ENCODE results near the gene FAM13C.

The FAM13C gene

DNA sequence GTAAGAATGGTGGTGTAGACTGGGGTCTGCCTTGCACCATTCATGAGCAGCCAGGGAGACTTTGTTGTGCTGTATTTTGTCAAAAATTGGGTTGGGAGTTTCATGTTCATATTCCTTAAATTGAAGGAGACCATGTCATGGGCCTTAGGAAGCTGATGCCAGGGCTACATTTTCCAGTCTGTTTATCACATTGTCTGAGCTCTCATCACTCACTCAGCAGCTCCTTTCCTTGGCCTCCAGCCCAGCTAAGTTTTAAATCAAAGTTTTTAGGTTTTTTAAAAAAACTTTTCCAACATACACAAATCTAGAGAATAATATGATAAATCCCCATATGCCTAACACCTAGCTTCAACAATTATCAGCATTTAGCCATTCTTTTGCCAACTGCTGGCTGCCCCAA lies 12.6 kb upstream of the FAM13C start:
- TF ChIP-seq, protein P1, sequence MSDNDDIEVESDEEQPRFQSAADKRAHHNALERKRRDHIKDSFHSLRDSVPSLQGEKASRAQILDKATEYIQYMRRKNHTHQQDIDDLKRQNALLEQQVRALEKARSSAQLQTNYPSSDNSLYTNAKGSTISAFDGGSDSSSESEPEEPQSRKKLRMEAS (IDR thresholded peaks at IDR 0.05) = no peak
- TF ChIP-seq CREB1 (IDR thresholded peaks at IDR 0.05; ENCODE audit: low read depth) (no peak), ZBTB7A (IDR thresholded peaks at IDR 0.05; ENCODE audit: low read depth) (no peak), EP300 (IDR thresholded peaks at IDR 0.05; ENCODE audit: borderline replicate concordance) (no peak), EGR1 (IDR thresholded peaks at IDR 0.05) (no peak), FOXM1 (IDR thresholded peaks at IDR 0.05; ENCODE audit: borderline replicate concordance, low read depth) (no peak), NFIC (IDR thresholded peaks at IDR 0.05) (no peak), CEBPB (IDR thresholded peaks at IDR 0.05) (no peak), TAF1 (IDR thresholded peaks at IDR 0.05; ENCODE audit: low read depth) (no peak), RAD21 (IDR thresholded peaks at IDR 0.05; ENCODE audit: low read depth) (no peak)
- TF ChIP-seq, protein P2, sequence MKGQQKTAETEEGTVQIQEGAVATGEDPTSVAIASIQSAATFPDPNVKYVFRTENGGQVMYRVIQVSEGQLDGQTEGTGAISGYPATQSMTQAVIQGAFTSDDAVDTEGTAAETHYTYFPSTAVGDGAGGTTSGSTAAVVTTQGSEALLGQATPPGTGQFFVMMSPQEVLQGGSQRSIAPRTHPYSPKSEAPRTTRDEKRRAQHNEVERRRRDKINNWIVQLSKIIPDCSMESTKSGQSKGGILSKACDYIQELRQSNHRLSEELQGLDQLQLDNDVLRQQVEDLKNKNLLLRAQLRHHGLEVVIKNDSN (IDR thresholded peaks at IDR 0.05) = no peak

DNA sequence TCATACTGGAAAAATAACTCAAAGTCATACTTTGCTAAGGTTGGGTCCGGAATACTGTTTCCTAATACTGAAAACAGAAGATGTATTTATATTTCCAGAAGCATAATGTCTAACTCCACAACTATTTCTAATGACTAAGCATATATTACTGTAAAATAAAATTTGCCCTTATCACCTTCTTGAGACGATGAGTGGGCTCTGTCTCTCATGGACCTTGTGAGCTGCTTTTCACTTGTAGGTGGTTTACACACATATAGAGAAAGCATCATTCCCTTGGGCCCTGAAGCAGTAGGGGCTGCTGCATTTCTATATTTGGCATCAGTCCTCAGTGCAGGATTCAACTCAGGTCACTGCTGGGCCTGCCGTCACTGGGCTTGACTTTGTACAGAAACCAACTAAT lies 10.7 kb upstream of the FAM13C start:
- no peak for TF ChIP-seq EGR1 (IDR thresholded peaks at IDR 0.05)
- TF ChIP-seq ZBTB7A (IDR thresholded peaks at IDR 0.05; ENCODE audit: low read depth) = no peak
- TF ChIP-seq, protein P2 (IDR thresholded peaks at IDR 0.05) = no peak
- no peak for TF ChIP-seq FOXM1 (IDR thresholded peaks at IDR 0.05; ENCODE audit: borderline replicate concordance, low read depth)
- no peak for TF ChIP-seq TAF1 (IDR thresholded peaks at IDR 0.05; ENCODE audit: low read depth)
- no peak for TF ChIP-seq EP300 (IDR thresholded peaks at IDR 0.05; ENCODE audit: borderline replicate concordance)
- no peak for TF ChIP-seq NFIC (IDR thresholded peaks at IDR 0.05)
- no peak for TF ChIP-seq CREB1 (IDR thresholded peaks at IDR 0.05; ENCODE audit: low read depth)

DNA sequence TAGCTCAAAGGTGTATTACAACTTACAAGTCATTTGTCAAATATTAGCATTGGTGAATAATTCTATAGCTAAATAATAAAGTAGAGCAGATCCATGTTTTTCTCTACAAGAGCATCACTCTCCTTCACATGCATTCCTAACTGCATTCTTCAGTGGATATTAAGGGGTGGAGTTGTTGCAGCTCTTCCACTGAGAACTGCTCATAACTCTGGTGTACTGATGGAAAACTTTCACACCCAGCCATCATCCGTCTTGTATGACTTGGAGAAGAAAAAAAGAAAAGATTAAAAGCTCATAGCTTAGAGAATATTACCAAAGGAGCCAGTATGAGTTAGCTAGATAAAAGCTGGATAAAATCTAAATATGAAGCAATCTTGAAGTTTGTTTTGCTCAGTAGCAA lies 10.2 kb upstream of the FAM13C start:
- TF ChIP-seq ZBTB7A (IDR thresholded peaks at IDR 0.05; ENCODE audit: low read depth) = no peak
- TF ChIP-seq RAD21 (IDR thresholded peaks at IDR 0.05; ENCODE audit: low read depth) = no peak

DNA sequence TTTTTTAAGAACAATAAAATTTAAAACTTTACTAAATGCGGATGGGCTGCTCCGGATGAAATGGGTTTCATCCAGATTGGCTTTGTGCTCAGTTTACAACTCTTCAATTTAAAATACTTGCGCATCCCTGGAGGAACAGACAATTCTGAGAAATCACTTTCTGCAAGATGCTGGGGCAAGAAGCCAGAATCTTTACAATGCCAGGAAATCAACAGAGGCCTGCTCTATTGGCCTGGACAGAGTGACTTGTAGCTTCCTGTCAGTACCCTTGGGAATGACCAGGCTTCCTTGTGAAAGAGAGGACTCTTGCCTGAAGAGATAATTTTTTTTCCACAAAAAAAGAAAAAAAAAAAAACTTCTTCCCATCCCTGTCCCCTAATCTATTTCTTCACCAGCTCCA lies 3.9 kb upstream of the FAM13C start:
- TF ChIP-seq, protein P3, sequence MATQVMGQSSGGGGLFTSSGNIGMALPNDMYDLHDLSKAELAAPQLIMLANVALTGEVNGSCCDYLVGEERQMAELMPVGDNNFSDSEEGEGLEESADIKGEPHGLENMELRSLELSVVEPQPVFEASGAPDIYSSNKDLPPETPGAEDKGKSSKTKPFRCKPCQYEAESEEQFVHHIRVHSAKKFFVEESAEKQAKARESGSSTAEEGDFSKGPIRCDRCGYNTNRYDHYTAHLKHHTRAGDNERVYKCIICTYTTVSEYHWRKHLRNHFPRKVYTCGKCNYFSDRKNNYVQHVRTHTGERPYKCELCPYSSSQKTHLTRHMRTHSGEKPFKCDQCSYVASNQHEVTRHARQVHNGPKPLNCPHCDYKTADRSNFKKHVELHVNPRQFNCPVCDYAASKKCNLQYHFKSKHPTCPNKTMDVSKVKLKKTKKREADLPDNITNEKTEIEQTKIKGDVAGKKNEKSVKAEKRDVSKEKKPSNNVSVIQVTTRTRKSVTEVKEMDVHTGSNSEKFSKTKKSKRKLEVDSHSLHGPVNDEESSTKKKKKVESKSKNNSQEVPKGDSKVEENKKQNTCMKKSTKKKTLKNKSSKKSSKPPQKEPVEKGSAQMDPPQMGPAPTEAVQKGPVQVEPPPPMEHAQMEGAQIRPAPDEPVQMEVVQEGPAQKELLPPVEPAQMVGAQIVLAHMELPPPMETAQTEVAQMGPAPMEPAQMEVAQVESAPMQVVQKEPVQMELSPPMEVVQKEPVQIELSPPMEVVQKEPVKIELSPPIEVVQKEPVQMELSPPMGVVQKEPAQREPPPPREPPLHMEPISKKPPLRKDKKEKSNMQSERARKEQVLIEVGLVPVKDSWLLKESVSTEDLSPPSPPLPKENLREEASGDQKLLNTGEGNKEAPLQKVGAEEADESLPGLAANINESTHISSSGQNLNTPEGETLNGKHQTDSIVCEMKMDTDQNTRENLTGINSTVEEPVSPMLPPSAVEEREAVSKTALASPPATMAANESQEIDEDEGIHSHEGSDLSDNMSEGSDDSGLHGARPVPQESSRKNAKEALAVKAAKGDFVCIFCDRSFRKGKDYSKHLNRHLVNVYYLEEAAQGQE (IDR thresholded peaks at IDR 0.05; ENCODE audit: low read depth) = no peak
- no peak for TF ChIP-seq CREB1 (IDR thresholded peaks at IDR 0.05; ENCODE audit: low read depth)
- TF ChIP-seq, protein P1 (IDR thresholded peaks at IDR 0.05) = no peak
- TF ChIP-seq TEAD4 (IDR thresholded peaks at IDR 0.05) = no peak
- no peak for TF ChIP-seq TAF1 (IDR thresholded peaks at IDR 0.05; ENCODE audit: low read depth)
- TF ChIP-seq, protein P2 (IDR thresholded peaks at IDR 0.05) = no peak
- no peak for TF ChIP-seq EP300 (IDR thresholded peaks at IDR 0.05; ENCODE audit: borderline replicate concordance)
- no peak for TF ChIP-seq ZBTB7A (IDR thresholded peaks at IDR 0.05; ENCODE audit: low read depth)
- TF ChIP-seq YY1 (IDR thresholded peaks at IDR 0.05; ENCODE audit: low read depth) = no peak
- TF ChIP-seq TCF12 (IDR thresholded peaks at IDR 0.05; ENCODE audit: low read depth) = no peak
- TF ChIP-seq RAD21 (IDR thresholded peaks at IDR 0.05; ENCODE audit: low read depth) = no peak
- TF ChIP-seq CEBPB (IDR thresholded peaks at IDR 0.05) = no peak
- TF ChIP-seq FOXM1 (IDR thresholded peaks at IDR 0.05; ENCODE audit: borderline replicate concordance, low read depth) = no peak
- no peak for TF ChIP-seq EGR1 (IDR thresholded peaks at IDR 0.05)
- no peak for TF ChIP-seq NFIC (IDR thresholded peaks at IDR 0.05)

DNA sequence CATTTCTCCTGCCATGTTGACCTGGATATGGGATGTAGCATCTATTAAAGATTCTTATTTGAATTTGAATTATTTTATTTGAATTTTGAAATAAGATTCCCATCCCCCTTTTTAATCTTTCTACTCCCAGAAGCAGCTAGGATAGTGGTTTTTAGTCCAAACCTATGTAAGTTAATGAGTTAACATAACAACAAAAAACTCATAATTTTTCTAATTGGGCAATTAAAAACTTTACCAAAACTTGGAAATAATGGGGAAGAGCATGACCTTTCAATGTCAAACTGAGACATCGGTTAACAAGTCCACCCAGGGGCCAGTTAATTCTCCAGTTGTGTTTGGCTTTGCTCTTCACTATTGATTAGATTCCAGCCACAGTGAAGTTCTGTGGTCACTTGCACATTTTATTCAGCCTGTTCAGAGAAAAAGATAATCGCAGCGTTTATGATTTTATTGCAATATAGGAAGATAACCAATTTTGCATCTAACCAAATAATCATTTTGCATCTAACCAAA lies 1.2 kb upstream of the FAM13C start:
- TF ChIP-seq RAD21 (IDR thresholded peaks at IDR 0.05; ENCODE audit: low read depth) (no peak), ZBTB7A (IDR thresholded peaks at IDR 0.05; ENCODE audit: low read depth) (no peak), TEAD4 (IDR thresholded peaks at IDR 0.05) (no peak), TCF12 (IDR thresholded peaks at IDR 0.05; ENCODE audit: low read depth) (no peak), NFIC (IDR thresholded peaks at IDR 0.05) (no peak), CEBPB (IDR thresholded peaks at IDR 0.05) (no peak), YY1 (IDR thresholded peaks at IDR 0.05; ENCODE audit: low read depth) (no peak), EGR1 (IDR thresholded peaks at IDR 0.05) (no peak), FOXM1 (IDR thresholded peaks at IDR 0.05; ENCODE audit: borderline replicate concordance, low read depth) (no peak), EP300 (IDR thresholded peaks at IDR 0.05; ENCODE audit: borderline replicate concordance) (no peak), TAF1 (IDR thresholded peaks at IDR 0.05; ENCODE audit: low read depth) (no peak), CREB1 (IDR thresholded peaks at IDR 0.05; ENCODE audit: low read depth) (no peak)
- TF ChIP-seq, protein P2 (IDR thresholded peaks at IDR 0.05) = no peak
- TF ChIP-seq, protein P3 (IDR thresholded peaks at IDR 0.05; ENCODE audit: low read depth) = no peak
- TF ChIP-seq, protein P1 (IDR thresholded peaks at IDR 0.05) = no peak

All from Ishikawa (cell line).